Breast epithelium (tissue), 4 donors: ENCODE measurements around the gene PLA2G7. TPM values are rescaled to one million over a fixed set of nuclear protein-coding genes. Genes with fewer than 3 reads are reported as not detected.

Experiments
- DNase-seq, 2 donors: peaks; one replicate each; pipeline ENCODE4 v3.0.0-alpha.2; 2019; ENCODE audit warnings: low spot score in 2 of 2
- H3K27ac ChIP-seq, 2 donors: fragments of 200-600 bp; sonication (generic) in 1 of 2; one replicate each; pipeline ENCODE4 v1.5.1; 2016 to 2019; ENCODE audit warnings: mild to moderate bottlenecking in 1 of 2
- H3K27me3 ChIP-seq, 2 donors: fragments of 200-600 bp; sonication (generic) in 1 of 2; one replicate each; pipeline versions ENCODE4 v1.5.1 to v1.6.0; 2017 to 2019; ENCODE audit warnings: control low read depth in 1 of 2, mild to moderate bottlenecking in 1 of 2
- H3K36me3 ChIP-seq: fragments of 200-600 bp; one replicate; pipeline ENCODE4 v1.5.1; 2019
- H3K4me1 ChIP-seq, 2 donors: fragments of 200-600 bp; sonication (generic); one replicate each; pipeline ENCODE4 v1.5.1; 2016 to 2019; ENCODE audit warnings: control low read depth in 1 of 2
- H3K4me3 ChIP-seq, 3 donors: fragments of 200-600 bp; sonication (generic); 1 replicate in 2 of 3; 2 replicates in 1 of 3; pipeline ENCODE4 v1.5.1; 2016 to 2019; ENCODE audit warnings: mild to moderate bottlenecking in 3 of 3, moderate library complexity in 2 of 3
- H3K9me3 ChIP-seq, 2 donors: fragments of 200-600 bp; sonication (generic) in 1 of 2; one replicate each; pipeline ENCODE4 v1.5.1; 2016 to 2019; ENCODE audit warnings: control low read depth in 1 of 2
- CTCF ChIP-seq, 3 donors: fragments of 450-650 bp; IDR thresholded peaks; one replicate each; pipeline ENCODE4 v1.5.1; 2016 to 2017; ENCODE audit warnings: antibody characterized with exemption in 3 of 3, mild to moderate bottlenecking in 3 of 3, moderate library complexity in 3 of 3
- POLR2A ChIP-seq: fragments of 450-650 bp; IDR thresholded peaks from one replicate; pipeline ENCODE4 v1.6.1; 2016; ENCODE audit warnings: antibody characterized with exemption, mild to moderate bottlenecking, moderate library complexity
- POLR2AphosphoS5 ChIP-seq, 3 donors: sonication (generic); formaldehyde crosslinking; IDR thresholded peaks; one replicate each; pipeline ENCODE4 v1.6.1; 2017; ENCODE audit warnings: antibody characterized with exemption in 3 of 3
- intact Hi-C: fragments of 100-400 bp; cut with DNase I; formaldehyde crosslinking; loops from one replicate; pipeline ENCODE4 v1.15.1; 2023; ENCODE audit warnings: low total_unique reads
- total RNA-seq, 3 donors: library from RNA; depleted of rRNA; stranded (reverse); fragments of >200 nt; gene quantifications; one replicate each; pipeline ENCODE4 v1.1.0, GENCODE V29; 2016

PLA2G7 gene
- total RNA-seq, 3 donors from 2014 or later, result 0.98 to 7.2 (median 1.3) TPM

- DNase-seq, result no peak
- H3K27me3 ChIP-seq, result no peaks in the 10 kb centered on the region
- H3K9me3 ChIP-seq, result peaks cover 0 to 5% of the 10 kb centered on the region in 2 donors
- no peak overlapping the region for H3K27ac ChIP-seq
- H3K4me1 ChIP-seq, result no peaks in the 10 kb centered on the region
- intact Hi-C loops, result no loop called here
- no peaks in the 10 kb centered on the region for H3K36me3 ChIP-seq
- no peak for TF ChIP-seq POLR2AphosphoS5 (IDR thresholded peaks at IDR 0.05)
- TF ChIP-seq CTCF (IDR thresholded peaks at IDR 0.05), result no peak
- TF ChIP-seq POLR2A, result no peak
- H3K4me3 ChIP-seq, result no peak overlapping the region
Measured at GRCh38 chr6:46690141-46690755, 44.9 kb downstream of the PLA2G7 start.

GRCh38 chr6:46689657-46690056 is 45.5 kb downstream of the PLA2G7 start:
- intact Hi-C loops, result no loop called here
- no peak for DNase-seq
- H3K36me3 ChIP-seq, result no peaks in the 10 kb centered on the region
- no peak overlapping the region for H3K4me3 ChIP-seq
- H3K27ac ChIP-seq, result no peak overlapping the region
- no peaks in the 10 kb centered on the region for H3K4me1 ChIP-seq
- no peaks in the 10 kb centered on the region for H3K27me3 ChIP-seq
- no peak for TF ChIP-seq POLR2AphosphoS5 (IDR thresholded peaks at IDR 0.05)
- TF ChIP-seq CTCF (IDR thresholded peaks at IDR 0.05), result no peak
- no peak for TF ChIP-seq POLR2A
- H3K9me3 ChIP-seq, result peaks cover 0 to 5% of the 10 kb centered on the region in 2 donors

GRCh38 chr6:46688966-46689335 is 46.2 kb downstream of the PLA2G7 start:
- Histone ChIP-seq H3K36me3 (no peaks in the 10 kb centered on the region), H3K4me3 (no peak overlapping the region), H3K27ac (no peak overlapping the region), H3K9me3 (peaks cover 0 to 5% of the 10 kb centered on the region in 2 donors), H3K27me3 (no peaks in the 10 kb centered on the region), H3K4me1 (no peaks in the 10 kb centered on the region)
- TF ChIP-seq CTCF (IDR thresholded peaks at IDR 0.05) (no peak), POLR2AphosphoS5 (IDR thresholded peaks at IDR 0.05) (no peak), POLR2A (no peak)
- intact Hi-C loops, result no loop called here
- no peak for DNase-seq

- Histone ChIP-seq H3K27me3 (no peaks in the 10 kb centered on the region), H3K36me3 (no peaks in the 10 kb centered on the region), H3K4me1 (no peaks in the 10 kb centered on the region), H3K9me3 (peaks cover 0 to 5% of the 10 kb centered on the region in 2 donors), H3K27ac (no peak overlapping the region), H3K4me3 (no peak overlapping the region)
- TF ChIP-seq POLR2AphosphoS5 (IDR thresholded peaks at IDR 0.05) (no peak), POLR2A (no peak), CTCF (IDR thresholded peaks at IDR 0.05) (no peak)
- no peak for DNase-seq
- intact Hi-C loops, result no loop called here
Measured at GRCh38 chr6:46688117-46688965, 46.8 kb downstream of the PLA2G7 start.

- H3K4me1 ChIP-seq, result no peaks in the 10 kb centered on the region
- no peak for TF ChIP-seq CTCF (IDR thresholded peaks at IDR 0.05)
- H3K9me3 ChIP-seq, result peaks cover 0 to 5% of the 10 kb centered on the region in 2 donors
- H3K36me3 ChIP-seq, result no peaks in the 10 kb centered on the region
- intact Hi-C loops, result no loop called here
- no peak within 1 kb of the TSS for H3K4me3 ChIP-seq
- DNase-seq, result no peak
- H3K27ac ChIP-seq, result no peak within 1 kb of the TSS
- H3K27me3 ChIP-seq, result no peaks in the 10 kb centered on the region
Measured at GRCh38 chr6:46687619-46688097, 47.5 kb downstream of the PLA2G7 start, which contains the start of gene TDRD6. Gene TDRD6, plus strand, starts transcription at chr6:46687885. Its CDS starts 244 bp downstream, at chr6:46688129.
